K562 (cell line): ENCODE measurements around the gene PBX1. TPM values are rescaled to one million over a fixed set of nuclear protein-coding genes. Genes with fewer than 3 reads are reported as not detected.

Experiments
- ATAC-seq: fragments of 200-7000 bp; cut with Tn5 transposase; 3 replicates; pipeline ENCODE4 v1.9.1; 2020; ENCODE audit warnings: moderate library complexity
- BruUV-seq: library from RNA; stranded (reverse); fragments of 400-500 nt; replicated peaks from 2 replicates; lab custom pipeline; 2021; lab: Mats Ljungman, UMichigan
- CTCF ChIA-PET: fragments of 300-600 bp; formaldehyde crosslinking; extraction: SDS; loops from one replicate; lab custom pipeline; 2021; ENCODE audit warnings: low intra/inter-chr PET ratio; lab: Yijun Ruan, JAX
- POLR2A ChIA-PET: fragments of 300-600, 350-650 bp; sonication (Branson Sonifier 250); formaldehyde crosslinking; extraction: SDS; loops from one replicate; lab custom pipeline; 2021; ENCODE audit warnings: antibody characterized with exemption, inconsistent platforms; lab: Yijun Ruan, JAX
- DNase-seq, 4 experiments: peaks; one replicate each; pipeline versions ENCODE4 v3.0.0 to v3.0.0-alpha.2; 2011 to 2018; ENCODE audit warnings: low spot score in 3 of 4, mixed read lengths in 3 of 4; ENCODE audit errors: extremely low read depth in 1 of 4
- FAIRE-seq: peaks from 2 replicates; lab custom pipeline; 2011; peaks lifted over from hg19 to GRCh38; lab: Jason Lieb, UNC
- H2AFZ ChIP-seq: 2 replicates; pipeline ENCODE4 v1.6.0; 2011; ENCODE audit warnings: low read depth, low read length, control low read depth, inconsistent platforms
- H3K27ac ChIP-seq: fragments of 200-600 bp; 3 replicates; pipeline ENCODE4 v1.8.0; 2011; ENCODE audit warnings: low read depth, mild to moderate bottlenecking, control low read depth, inconsistent platforms, low read length, moderate library complexity, mixed read lengths; ENCODE audit errors: extremely low read depth
- H3K27me3 ChIP-seq, 2 experiments: fragments of 300-600 bp in 1 of 2; 2 replicates in 1 of 2; 3 replicates in 1 of 2; pipeline versions ENCODE4 v1.6.0 to v1.8.0; 2011; ENCODE audit warnings: inconsistent platforms in 2 of 2, low read length in 2 of 2, mild to moderate bottlenecking in 1 of 2, mixed read lengths in 1 of 2, moderate library complexity in 1 of 2; ENCODE audit not compliant: control insufficient read depth in 2 of 2, insufficient read depth in 2 of 2
- H3K36me3 ChIP-seq: fragments of 300-600 bp; 3 replicates; pipeline ENCODE4 v1.8.0; 2011; ENCODE audit warnings: mild to moderate bottlenecking, low read length, inconsistent platforms; ENCODE audit not compliant: control insufficient read depth, insufficient read depth
- H3K4me1 ChIP-seq, 2 experiments: fragments of 200-600 bp in 1 of 2; replicated peaks in 1 of 2; 2 replicates in 1 of 2; 3 replicates in 1 of 2; pipeline versions ENCODE4 v1.5.1 to v1.8.0; 2011; ENCODE audit warnings: inconsistent platforms in 2 of 2, low read length in 2 of 2, mild to moderate bottlenecking in 1 of 2, mixed read lengths in 1 of 2, moderate library complexity in 1 of 2; ENCODE audit not compliant: control insufficient read depth in 2 of 2, insufficient read depth in 2 of 2
- H3K4me2 ChIP-seq: 2 replicates; pipeline ENCODE4 v1.6.1; 2011; ENCODE audit warnings: low read length, control low read depth, inconsistent platforms, mixed read lengths; ENCODE audit not compliant: insufficient read depth
- H3K4me3 ChIP-seq: fragments of 200-600 bp; sonication (generic), shearing (Covaris generic); 2 replicates; pipeline ENCODE4 v1.5.1; 2016; ENCODE audit warnings: control low read depth, inconsistent platforms
- H3K79me2 ChIP-seq: fragments of 200-600 bp; 3 replicates; pipeline ENCODE4 v1.8.0; 2011; ENCODE audit warnings: low read length, inconsistent platforms; ENCODE audit not compliant: control insufficient read depth, insufficient read depth
- H3K9ac ChIP-seq, 2 experiments: 2 replicates each; pipeline versions ENCODE4 v1.6.0 to v1.6.1; 2011; ENCODE audit warnings: low read depth in 2 of 2, low read length in 2 of 2, control low read depth in 1 of 2, inconsistent platforms in 1 of 2, mild to moderate bottlenecking in 1 of 2, mixed read lengths in 1 of 2; ENCODE audit not compliant: insufficient read depth in 1 of 2
- H3K9me1 ChIP-seq: one replicate; pipeline ENCODE4 v1.6.0; 2011; ENCODE audit warnings: inconsistent platforms, mild to moderate bottlenecking, low read length, moderate library complexity; ENCODE audit not compliant: control insufficient read depth, insufficient read depth
- H3K9me3 ChIP-seq: replicated peaks from 2 replicates; pipeline ENCODE4 v1.5.1; 2011; ENCODE audit warnings: low read depth, low read length, inconsistent platforms; ENCODE audit not compliant: control insufficient read depth, insufficient read depth
- H4K20me1 ChIP-seq: replicated peaks from 2 replicates; pipeline ENCODE4 v1.6.1; 2011; ENCODE audit warnings: low read length, inconsistent platforms, mixed read lengths; ENCODE audit not compliant: control insufficient read depth, insufficient read depth
- BCL6 ChIP-seq: fragments of 250-450 bp; sonication (Bioruptor Pico); IDR thresholded peaks from 2 replicates; pipeline ENCODE4 v1.4.0; 2020
- EP300 ChIP-seq: IDR thresholded peaks from 2 replicates; pipeline ENCODE4 v1.6.1; 2012; ENCODE audit warnings: low read length, improper control_type of control experiment
- FUS ChIP-seq: fragments of 200-400 bp; formaldehyde crosslinking; optimal IDR thresholded peaks from 2 replicates; pipeline ENCODE3; 2017; ENCODE audit warnings: low read depth, low read length
- GABPB1 ChIP-seq: sonication (generic); formaldehyde crosslinking; IDR thresholded peaks from 2 replicates; pipeline ENCODE4 v1.8.0; 2022; ENCODE audit warnings: mild to moderate bottlenecking, missing genetic modification reagents
- IFI16 ChIP-seq: fragments of 250-450 bp; sonication (Bioruptor Pico); IDR thresholded peaks from 2 replicates; pipeline ENCODE4 v2.1.2; 2022; ENCODE audit warnings: mild to moderate bottlenecking, inconsistent platforms
- POLR2A ChIP-seq: fragments of 450-650 bp; conservative IDR thresholded peaks from 2 replicates; pipeline ENCODE4 v1.6.1; 2016
- STAT5B ChIP-seq: fragments of 250-450 bp; sonication (Bioruptor Pico); IDR thresholded peaks from 2 replicates; pipeline ENCODE4 v1.8.0; 2021; ENCODE audit warnings: mild to moderate bottlenecking, inconsistent platforms
- SUPT5H ChIP-seq: fragments of 450-650 bp; IDR thresholded peaks from 2 replicates; pipeline ENCODE4 v1.6.1; 2016
- TBP ChIP-seq: optimal IDR thresholded peaks from 2 replicates; pipeline ENCODE3; 2011; ENCODE audit warnings: low read depth, low read length, improper control_type of control experiment
- ZC3H4 ChIP-seq: sonication (generic); formaldehyde crosslinking; IDR thresholded peaks from 2 replicates; pipeline ENCODE4 v1.9.0; 2021; ENCODE audit warnings: missing genetic modification reagents, borderline replicate concordance
- ZNF12 ChIP-seq: sonication (generic); formaldehyde crosslinking; IDR thresholded peaks from 2 replicates; pipeline ENCODE4 v1.4.0; 2020; ENCODE audit warnings: mild to moderate bottlenecking, missing genetic modification reagents
- WGBS: fragments of 100-300 bp; shearing (Covaris generic); methylation state at CpG from one replicate; pipeline ENCODE4 v1.1.6; 2016; ENCODE audit warnings: low coverage, mixed read lengths; ENCODE audit not compliant: insufficient coverage; ENCODE audit errors: missing lambda C conversion rate; 5-methylcytosine and 5-hydroxymethylcytosine counted together
- in situ Hi-C: fragments of 300-500 bp; cut with MboI; formaldehyde crosslinking; loops from 4 replicates; pipeline ENCODE4 v1.15.0; 2018; ENCODE audit warnings: inconsistent platforms, mixed read lengths
- intact Hi-C: fragments of 100-400 bp; cut with micrococcal nuclease; formaldehyde crosslinking; loops from 2 replicates; pipeline ENCODE4 v1.14.2; 2022
- polyA plus RNA-seq, 8 experiments: library from polyadenylated mRNA; depleted of rRNA in 4 of 8; stranded (reverse) in 5 of 8; unstranded in 3 of 8; fragments of >200 nt; fragmentation: Nextera tagmentation in 2 of 8; fragmentation: Illumina TruSeq in 1 of 8; extraction: Ambion mirVana in 2 of 8; extraction: Trizol in 1 of 8; gene quantifications; 2 replicates each; pipeline versions ENCODE4 v1.2.1 to v1.2.3, GENCODE V29; 2011 to 2014; ENCODE audit warnings: inconsistent platforms in 1 of 8, missing spikeins in 1 of 8
- total RNA-seq, 7 experiments: library from RNA; depleted of rRNA in 6 of 7; stranded (reverse); fragments of >200 nt in 6 of 7; fragmentation: Illumina TruSeq in 2 of 7; extraction: Trizol in 2 of 7; gene quantifications; 2 replicates each; pipeline versions ENCODE4 v1.2.1 to v1.2.3, GENCODE V29; 2011 to 2021; ENCODE audit warnings: low replicate concordance in 1 of 7
- TF ChIP-seq, protein P1 (sequence below), 2 experiments: fragments of 450-650 bp in 1 of 2; sonication (generic) in 1 of 2; formaldehyde crosslinking in 1 of 2; IDR thresholded peaks in 1 of 2; conservative IDR thresholded peaks in 1 of 2; 2 replicates each; pipeline versions ENCODE4 v1.6.1 to v1.8.1; 2016 to 2023; ENCODE audit warnings: mild to moderate bottlenecking in 2 of 2, moderate library complexity in 2 of 2, inconsistent platforms in 1 of 2, missing genetic modification reagents in 1 of 2
- TF ChIP-seq, protein P2 (sequence below), 2 experiments: fragments of 450-650 bp in 1 of 2; sonication (generic) in 1 of 2; formaldehyde crosslinking; conservative IDR thresholded peaks; 2 replicates each; pipeline versions ENCODE4 v1.4.0 to v1.8.1; 2020 to 2022; ENCODE audit warnings: mild to moderate bottlenecking in 1 of 2, missing genetic modification reagents in 1 of 2

PBX1 gene
- total and polyA plus RNA-seq, 9 of the 15 experiments (the other 6 are each of a cell fraction or from before 2014, with no cell fraction given) = 0.03 to 0.62 (median 0.17) TPM

DNA sequence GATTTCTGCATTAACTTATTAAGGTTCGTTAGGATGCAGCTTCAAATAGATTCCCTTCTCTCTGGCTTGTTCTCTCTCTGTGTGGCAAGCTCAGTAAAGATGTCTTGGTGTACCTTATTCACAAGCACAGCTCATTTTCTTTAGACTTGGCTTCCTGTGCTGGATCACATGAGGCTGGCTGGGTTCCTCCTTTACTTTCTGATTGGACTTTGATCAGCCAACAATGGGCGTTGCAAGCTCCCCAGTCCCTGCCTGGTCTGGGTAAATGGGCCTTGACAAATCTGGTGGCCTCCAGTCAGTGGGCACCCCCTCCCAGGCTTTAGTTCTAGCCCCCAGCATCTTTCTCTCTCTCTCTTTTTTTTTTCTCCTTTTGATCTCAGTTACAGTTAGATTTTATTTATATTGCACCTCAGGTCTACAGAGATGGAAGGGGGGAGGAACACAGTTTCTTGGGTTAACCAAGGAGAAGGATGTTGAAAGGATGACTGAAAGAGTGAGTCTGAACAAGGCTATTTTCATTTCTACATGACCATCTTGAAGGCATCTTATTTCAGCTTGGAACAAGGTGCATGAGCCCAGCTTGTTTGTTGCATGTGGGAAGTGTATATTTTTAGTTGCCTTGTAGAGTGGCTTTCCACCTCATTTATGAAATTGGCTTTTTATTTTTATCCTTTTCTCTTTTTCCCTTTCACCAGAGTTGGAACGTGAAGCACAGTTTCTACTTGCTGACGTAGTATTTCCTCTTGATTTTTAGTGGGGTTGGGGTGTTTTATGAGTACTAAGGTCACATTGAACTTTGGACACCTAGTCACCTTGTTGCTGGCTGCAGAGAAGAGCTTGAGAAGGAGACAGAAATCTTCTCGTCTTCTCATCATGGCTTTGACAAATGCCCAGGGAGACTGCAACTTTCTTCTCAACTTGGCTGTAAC, 77.1 kb downstream of the PBX1 start:
- FAIRE-seq = no peak
- H3K4me2 ChIP-seq = no peak overlapping the region
- TF ChIP-seq, protein P1, sequence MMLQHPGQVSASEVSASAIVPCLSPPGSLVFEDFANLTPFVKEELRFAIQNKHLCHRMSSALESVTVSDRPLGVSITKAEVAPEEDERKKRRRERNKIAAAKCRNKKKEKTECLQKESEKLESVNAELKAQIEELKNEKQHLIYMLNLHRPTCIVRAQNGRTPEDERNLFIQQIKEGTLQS (IDR thresholded peaks at IDR 0.05) = no peak
- TF ChIP-seq, protein P1 (CRISPR knock-in tag; conservative IDR thresholded peaks at IDR 0.05) = no peak
- TF ChIP-seq BCL6 (CRISPR knock-in tag) = no peak
- TF ChIP-seq, protein P2, sequence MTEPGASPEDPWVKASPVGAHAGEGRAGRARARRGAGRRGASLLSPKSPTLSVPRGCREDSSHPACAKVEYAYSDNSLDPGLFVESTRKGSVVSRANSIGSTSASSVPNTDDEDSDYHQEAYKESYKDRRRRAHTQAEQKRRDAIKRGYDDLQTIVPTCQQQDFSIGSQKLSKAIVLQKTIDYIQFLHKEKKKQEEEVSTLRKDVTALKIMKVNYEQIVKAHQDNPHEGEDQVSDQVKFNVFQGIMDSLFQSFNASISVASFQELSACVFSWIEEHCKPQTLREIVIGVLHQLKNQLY (CRISPR knock-in tag; conservative IDR thresholded peaks at IDR 0.05) = no peak
- no peak for TF ChIP-seq SUPT5H
- no peak for TF ChIP-seq TBP
- TF ChIP-seq STAT5B (CRISPR knock-in tag) = no peak
- TF ChIP-seq ZNF12 = no peak
- no peak for TF ChIP-seq EP300
- TF ChIP-seq ZC3H4 = no peak
- no peak for TF ChIP-seq IFI16 (CRISPR knock-in tag)
- no peak for TF ChIP-seq GABPB1 (CRISPR knock-in tag)
- TF ChIP-seq POLR2A = no peak
- TF ChIP-seq FUS = no peak

More for the DNA sequence above, 77.1 kb downstream of the PBX1 start:
- Histone ChIP-seq H4K20me1 (no peaks in the 10 kb centered on the region), H3K9me3 (no peaks in the 10 kb centered on the region), H3K27ac (no peak overlapping the region), H3K27me3 (peaks cover 2 to 7% of the 10 kb centered on the region in 2 experiments; a peak in 2 of 5 replicates), H3K4me3 (no peak overlapping the region), H3K9ac (no peak overlapping the region), H3K79me2 (no peaks in the 10 kb centered on the region), H3K9me1 (no peaks in the 10 kb centered on the region), H2AFZ (no peak overlapping the region), H3K36me3 (no peaks in the 10 kb centered on the region), H3K4me1 (no peaks in the 10 kb centered on the region)
- no peak for ATAC-seq
- CTCF ChIA-PET = no interaction called here
- WGBS = 0% methylated on average over 5 of the region's 5 CpGs
- DNase-seq = no peak
- no TSS peak for BruUV-seq
- POLR2A ChIA-PET = no interaction called here
- in situ Hi-C loops = no loop called here
- intact Hi-C loops = no loop called here
